NCI-H774 (cell line): ENCODE data around the gene TBPL1.
"Not testable (repeated sequence)": the region's sequence is repeated elsewhere in the genome, so short reads cannot be mapped to it uniquely, and the experiment has no call there.

Experiments
- DNase-seq: peaks from one replicate; lab custom pipeline; 2025; lab: John Stamatoyannopoulos, UW

The TBPL1 gene

GRCh38 chr6:133953634-133954415 lies 801 bp downstream of the TBPL1 start:
- no peak for DNase-seq

- no peak for DNase-seq
Measured at GRCh38 chr6:133954657-133955576, 1.9 kb downstream of the TBPL1 start.

GRCh38 chr6:133955582-133956415 lies 2.8 kb downstream of the TBPL1 start:
- DNase-seq: no peak

DNA sequence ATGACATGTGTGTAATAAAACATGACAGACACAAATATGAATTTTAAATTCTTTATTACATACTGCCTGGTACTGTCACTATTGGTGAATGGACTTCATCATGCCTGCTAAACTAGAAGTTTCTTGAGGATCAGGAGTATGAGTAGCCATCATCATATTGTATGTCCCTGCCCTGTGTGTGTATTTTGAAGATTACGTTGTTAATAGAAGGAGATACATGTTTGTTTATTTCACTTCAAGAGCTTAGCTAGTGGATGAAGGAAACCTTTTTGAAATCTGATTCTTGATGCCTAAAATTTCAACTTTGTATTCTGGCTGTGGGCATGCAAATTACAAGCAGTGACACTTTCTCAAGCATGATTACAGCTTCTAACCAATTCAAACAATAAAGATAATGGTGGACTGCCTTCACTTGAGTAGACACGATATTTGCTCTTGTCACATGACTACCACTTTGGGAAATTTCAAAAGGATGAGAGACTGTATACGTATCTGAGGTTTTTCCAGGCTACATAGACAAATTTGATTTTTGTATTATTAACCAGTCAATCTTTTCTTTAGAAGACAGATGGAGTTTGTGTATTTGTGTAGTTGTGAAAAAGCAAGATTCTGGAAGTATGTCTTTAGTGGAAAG lies 3.5 kb downstream of the TBPL1 start:
- peak; percentile 19 for DNase-seq

- no peak for DNase-seq
Measured at GRCh38 chr6:133957227-133957626, 4.2 kb downstream of the TBPL1 start.

DNA sequence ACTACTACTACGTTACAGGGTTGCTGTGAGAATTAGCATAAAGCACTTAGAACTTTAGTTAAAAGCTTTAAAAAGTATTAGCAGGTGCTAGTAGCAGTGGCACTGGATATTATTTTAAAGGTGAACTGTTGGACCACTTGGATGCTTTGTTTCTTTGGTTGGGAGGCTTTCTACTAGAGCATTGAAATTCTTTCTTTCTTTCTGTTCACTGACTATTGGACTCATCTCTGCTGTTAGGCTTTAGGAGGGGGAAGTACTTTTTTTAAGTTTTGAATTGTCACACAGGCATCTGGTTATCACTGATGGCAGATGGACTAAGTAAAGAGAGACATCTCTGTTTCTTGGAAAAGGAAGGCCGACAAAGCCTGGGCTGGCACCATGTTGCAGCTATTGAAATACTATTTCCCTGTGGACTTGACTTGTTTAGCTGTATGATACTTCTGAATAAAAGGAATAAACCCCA lies 4.8 kb downstream of the TBPL1 start:
- no peak for DNase-seq

- DNase-seq: no peak
Measured at GRCh38 chr6:133958791-133959190, 5.8 kb downstream of the TBPL1 start.

- DNase-seq: no peak
Measured at GRCh38 chr6:133959667-133960368, 6.8 kb downstream of the TBPL1 start.

DNA sequence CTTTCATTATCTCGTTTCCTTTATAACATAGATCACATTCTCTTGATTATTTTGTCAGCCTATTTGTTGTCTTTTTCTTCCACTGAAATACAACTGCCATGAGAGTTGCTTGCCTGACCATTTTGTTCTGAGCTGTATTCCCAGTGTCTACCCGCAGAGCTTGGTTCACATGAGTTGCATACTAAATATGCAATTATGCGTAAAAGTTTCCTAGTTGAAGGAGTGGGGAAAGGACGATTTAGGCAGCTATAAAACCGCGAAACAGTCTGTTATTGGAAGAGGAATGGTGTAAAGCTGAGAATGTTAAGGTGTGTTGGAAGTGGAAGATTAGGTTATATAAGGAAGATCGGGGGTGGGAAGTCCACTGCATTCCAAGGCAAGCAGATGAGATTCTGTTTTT lies 8.8 kb downstream of the TBPL1 start:
- DNase-seq: no peak

- no peak for DNase-seq
Measured at GRCh38 chr6:133964052-133964451, 11.0 kb downstream of the TBPL1 start.

- no peak for DNase-seq
Measured at GRCh38 chr6:133964702-133965101, 11.7 kb downstream of the TBPL1 start.

DNA sequence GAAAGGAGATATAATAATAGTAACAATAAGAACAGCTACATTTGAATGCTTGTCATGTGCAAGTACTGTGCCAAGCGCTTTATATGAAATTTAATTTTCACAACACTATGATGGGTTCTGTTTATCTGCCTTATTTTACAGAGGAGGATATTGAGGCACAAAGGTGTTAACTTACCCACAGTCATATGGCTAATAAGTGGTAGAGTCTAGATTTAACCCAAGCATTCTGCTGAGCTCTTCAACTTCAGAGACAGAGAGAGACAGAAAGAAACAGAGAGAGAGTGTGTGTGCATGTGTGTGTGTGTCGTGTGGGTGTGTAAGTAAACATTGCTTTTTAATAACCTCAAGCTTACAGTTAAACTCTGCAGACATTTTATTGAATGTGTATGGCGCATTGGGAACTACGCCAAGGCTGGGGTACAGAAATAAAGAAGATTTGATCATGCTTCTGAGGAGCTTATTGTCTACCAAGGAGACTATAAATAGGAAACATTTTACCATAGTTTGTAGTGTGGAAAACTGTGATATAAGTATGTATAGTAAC lies 12.9 kb downstream of the TBPL1 start:
- no peak for DNase-seq

DNA sequence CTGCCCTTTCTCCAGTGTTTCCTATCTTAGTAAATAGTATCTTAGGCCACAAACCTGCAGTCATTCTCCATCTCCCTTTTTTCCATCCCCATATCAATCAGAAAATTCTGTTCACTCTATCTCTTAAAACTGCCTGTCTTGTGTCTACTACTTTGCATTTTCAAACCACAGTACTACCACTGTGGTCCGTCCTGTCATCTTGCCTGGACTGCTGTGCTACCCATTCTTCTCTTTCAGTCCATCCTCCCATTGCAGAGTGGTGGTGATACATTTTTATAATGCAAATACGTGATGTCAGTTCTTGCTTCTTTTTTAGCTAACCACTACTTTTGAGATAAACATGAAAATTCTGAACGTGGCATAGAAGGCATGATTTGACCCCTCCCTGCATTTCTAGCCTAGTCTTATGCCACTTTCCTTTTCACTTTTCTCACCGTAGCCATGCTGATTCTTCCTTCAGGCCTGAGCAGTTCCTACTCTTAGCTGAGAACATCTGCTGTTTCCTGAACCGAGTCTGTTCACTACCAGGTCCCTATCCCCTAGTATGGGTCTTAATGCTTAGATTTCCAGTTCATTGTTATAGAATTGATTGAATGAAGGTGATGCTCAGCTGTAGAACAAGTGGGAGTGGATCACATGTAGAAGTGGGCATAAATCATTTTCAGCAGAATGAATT lies 13.8 kb downstream of the TBPL1 start:
- DNase-seq: no peak

GRCh38 chr6:133967347-133967746 lies 14.3 kb downstream of the TBPL1 start:
- DNase-seq: no peak

- DNase-seq: not testable (repeated sequence)
Measured at GRCh38 chr6:133967835-133968234, 14.8 kb downstream of the TBPL1 start.

GRCh38 chr6:133969285-133969920 lies 16.4 kb downstream of the TBPL1 start:
- DNase-seq: no peak

GRCh38 chr6:133969921-133970295 lies 16.9 kb downstream of the TBPL1 start:
- DNase-seq: no peak

DNA sequence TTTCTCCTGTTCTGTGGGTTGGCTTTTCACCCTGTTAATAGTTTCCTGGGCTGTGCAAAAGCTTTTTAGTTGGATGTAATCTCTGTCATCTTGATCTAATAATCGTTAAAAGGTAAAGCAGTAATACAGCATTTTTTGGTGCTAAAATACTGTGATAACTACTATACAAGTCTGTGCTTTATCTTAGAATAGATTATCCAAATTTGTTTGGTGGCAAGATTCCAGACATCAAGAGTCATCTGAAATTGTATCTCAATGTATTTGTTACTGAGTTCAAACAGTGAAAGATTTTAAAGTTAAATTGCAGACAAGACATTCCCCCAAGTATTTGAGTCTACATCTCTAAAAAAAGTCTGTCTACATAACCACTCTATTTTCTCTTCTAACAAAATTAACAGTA lies 18.8 kb downstream of the TBPL1 start:
- no peak for DNase-seq

DNA sequence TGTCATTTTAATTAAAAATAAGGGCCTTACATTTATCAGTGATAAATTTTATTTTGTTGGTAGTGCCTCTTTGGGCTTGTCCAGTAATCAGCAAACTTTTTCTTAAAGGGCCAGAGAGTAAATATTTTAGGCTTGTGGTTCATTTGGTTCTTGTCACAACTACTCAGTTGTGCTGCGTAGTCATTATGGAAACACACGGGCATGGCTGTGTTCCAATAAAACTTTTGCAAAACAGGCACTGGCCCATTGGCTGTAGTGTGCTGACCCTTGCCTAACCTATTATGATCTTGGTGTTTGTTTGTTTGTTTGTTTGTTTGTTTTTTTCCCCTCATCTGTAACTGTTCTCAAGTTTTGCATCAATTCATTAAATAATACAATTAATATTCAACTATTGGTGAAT lies 19.4 kb downstream of the TBPL1 start:
- DNase-seq: no peak
